HepG2 (cell line): ENCODE measurements around the gene VIT. TPM values are rescaled to one million over a fixed set of nuclear protein-coding genes. Genes with fewer than 3 reads are reported as not detected.

Experiments
- ATAC-seq: fragments of 200-7000 bp; cut with Tn5 transposase; 3 replicates; pipeline ENCODE4 v1.9.1; 2020; ENCODE audit warnings: mild to moderate bottlenecking, moderate library complexity
- BruUV-seq: library from RNA; stranded (reverse); fragments of 400-500 nt; replicated peaks from 2 replicates; lab custom pipeline; 2021; lab: Mats Ljungman, UMichigan
- CTCF ChIA-PET: fragments of 300-600 bp; formaldehyde crosslinking; extraction: SDS; loops from one replicate; lab custom pipeline; 2021; ENCODE audit warnings: low total read pairs, inconsistent platforms, low intra/inter-chr PET ratio; lab: Yijun Ruan, JAX
- POLR2A ChIA-PET: fragments of 350-600 bp; sonication (Branson Sonifier 250); formaldehyde crosslinking; loops from one replicate; lab custom pipeline; 2020; ENCODE audit warnings: antibody characterized with exemption, inconsistent platforms; lab: Yijun Ruan, JAX
- DNase-seq: peaks from one replicate; pipeline ENCODE4 v3.0.0-alpha.2; 2015; ENCODE audit warnings: low spot score
- FAIRE-seq: peaks from 3 replicates; lab custom pipeline; 2011; peaks lifted over from hg19 to GRCh38; lab: Jason Lieb, UNC
- H2AFZ ChIP-seq: one replicate; pipeline ENCODE4 v1.6.1; 2011; ENCODE audit warnings: low read length, inconsistent platforms
- H3K27ac ChIP-seq: fragments of 300-600 bp; 3 replicates; pipeline ENCODE4 v1.8.0; 2011; ENCODE audit warnings: mixed run types, mild to moderate bottlenecking, mixed read lengths, low read length, inconsistent platforms; ENCODE audit not compliant: insufficient read depth; ENCODE audit errors: extremely low read length
- H3K27me3 ChIP-seq, 2 experiments: fragments of 200-600 bp in 1 of 2; 2 replicates in 1 of 2; 3 replicates in 1 of 2; pipeline versions ENCODE4 v1.6.0 to v1.8.0; 2011; ENCODE audit warnings: low read length in 2 of 2, mild to moderate bottlenecking in 2 of 2, moderate library complexity in 2 of 2, inconsistent platforms in 1 of 2; ENCODE audit not compliant: insufficient read depth in 2 of 2, control insufficient read depth in 1 of 2
- H3K36me3 ChIP-seq, 2 experiments: fragments of 200-600 bp in 1 of 2; replicated peaks in 1 of 2; 2 replicates in 1 of 2; 3 replicates in 1 of 2; pipeline versions ENCODE4 v1.5.1 to v1.8.0; 2011; ENCODE audit warnings: low read length in 2 of 2, inconsistent platforms in 1 of 2; ENCODE audit not compliant: insufficient read depth in 2 of 2, control insufficient read depth in 1 of 2
- H3K4me1 ChIP-seq: 2 replicates; pipeline ENCODE4 v1.5.1; 2012; ENCODE audit warnings: low read length, inconsistent platforms; ENCODE audit not compliant: insufficient read depth
- H3K4me2 ChIP-seq: 2 replicates; pipeline ENCODE4 v1.6.0; 2011; ENCODE audit warnings: low read depth, low read length, inconsistent platforms
- H3K4me3 ChIP-seq, 3 experiments: fragments of 200-600 bp in 1 of 3; sonication (generic), shearing (Covaris generic) in 1 of 3; replicated peaks in 1 of 3; 2 replicates each; pipeline ENCODE4 v1.5.1; 2011 to 2016; ENCODE audit warnings: low read length in 3 of 3, inconsistent platforms in 2 of 3, low read depth in 2 of 3, mild to moderate bottlenecking in 2 of 3, control low read depth in 1 of 3, mixed read lengths in 1 of 3; ENCODE audit not compliant: insufficient read depth in 1 of 3
- H3K79me2 ChIP-seq: one replicate; pipeline ENCODE4 v1.6.1; 2011; ENCODE audit warnings: low read length, inconsistent platforms; ENCODE audit not compliant: insufficient read depth
- H3K9ac ChIP-seq: 2 replicates; pipeline ENCODE4 v1.6.0; 2011; ENCODE audit warnings: mild to moderate bottlenecking, low read depth, low read length, inconsistent platforms; ENCODE audit not compliant: insufficient read depth
- H3K9me3 ChIP-seq: 2 replicates; pipeline ENCODE4 v1.5.1; 2012; ENCODE audit warnings: mild to moderate bottlenecking, low read length
- H4K20me1 ChIP-seq: 2 replicates; pipeline ENCODE4 v1.6.0; 2011; ENCODE audit warnings: inconsistent platforms, mild to moderate bottlenecking, low read length, moderate library complexity; ENCODE audit not compliant: insufficient read depth
- CBX2 ChIP-seq, 2 experiments: fragments of 200-600 bp in 1 of 2; sonication (generic); formaldehyde crosslinking in 1 of 2; IDR thresholded peaks; 2 replicates each; pipeline versions ENCODE4 v1.7.0 to v1.8.1; 2018 to 2022; ENCODE audit warnings: low read depth in 2 of 2, low read length in 1 of 2, mild to moderate bottlenecking in 1 of 2, missing genetic modification reagents in 1 of 2
- IRF2 ChIP-seq: IDR thresholded peaks from 2 replicates; pipeline ENCODE4 v1.6.1; 2018; ENCODE audit warnings: missing genetic modification reagents, missing compliant biosample characterization
- MAF1 ChIP-seq: sonication (generic); formaldehyde crosslinking; IDR thresholded peaks from 2 replicates; pipeline ENCODE4 v1.5.0; 2020; ENCODE audit warnings: missing genetic modification reagents, borderline replicate concordance
- REXO4 ChIP-seq: sonication (generic); formaldehyde crosslinking; IDR thresholded peaks from 2 replicates; pipeline ENCODE4 v1.8.0; 2022; ENCODE audit warnings: missing genetic modification reagents, mild to moderate bottlenecking, borderline replicate concordance
- SRF ChIP-seq: IDR thresholded peaks from 2 replicates; pipeline ENCODE4 v1.6.1; 2011; ENCODE audit warnings: mild to moderate bottlenecking, low read depth, low read length, moderate library complexity
- TCF12 ChIP-seq, 2 experiments: fragments of 450-650 bp in 1 of 2; sonication (generic) in 1 of 2; formaldehyde crosslinking in 1 of 2; IDR thresholded peaks; 2 replicates each; pipeline versions ENCODE4 v1.6.1 to v1.8.0; 2017 to 2022; ENCODE audit warnings: antibody characterized with exemption in 1 of 2, mild to moderate bottlenecking in 1 of 2, missing genetic modification reagents in 1 of 2, moderate library complexity in 1 of 2
- U2AF1 ChIP-seq: fragments of 200-400 bp; formaldehyde crosslinking; optimal IDR thresholded peaks from 2 replicates; pipeline ENCODE3; 2017; ENCODE audit warnings: mild to moderate bottlenecking, low read depth, low read length
- ZMYM4 ChIP-seq: sonication (generic); formaldehyde crosslinking; IDR thresholded peaks from 2 replicates; pipeline ENCODE4 v1.8.1; 2023; ENCODE audit warnings: mild to moderate bottlenecking, missing genetic modification reagents
- ZNF530 ChIP-seq: sonication (generic); formaldehyde crosslinking; IDR thresholded peaks from 2 replicates; pipeline ENCODE4 v1.5.0; 2020; ENCODE audit warnings: low read depth, mild to moderate bottlenecking, missing genetic modification reagents
- ZSCAN31 ChIP-seq: sonication (generic); formaldehyde crosslinking; IDR thresholded peaks from 2 replicates; pipeline ENCODE4 v1.5.0; 2020; ENCODE audit warnings: low read depth, mild to moderate bottlenecking, missing genetic modification reagents
- WGBS: methylation state at CpG from one replicate; pipeline ENCODE4 v1.1.6; 2017; ENCODE audit warnings: low lambda C conversion rate; 5-methylcytosine and 5-hydroxymethylcytosine counted together
- in situ Hi-C: cut with HindIII; loops from 2 replicates; pipeline ENCODE4 v1.10.0; 2017; ENCODE audit warnings: low pct_unique_long_range_greater_than_20kb; ENCODE audit not compliant: extremely low pct_ligation_motif_present
- intact Hi-C: fragments of 100-400 bp; cut with micrococcal nuclease; formaldehyde crosslinking; loops from one replicate; pipeline ENCODE4 v1.10.0; 2022; ENCODE audit not compliant: unreplicated experiment
- polyA plus RNA-seq, 8 experiments: library from polyadenylated mRNA; depleted of rRNA in 3 of 8; stranded (reverse) in 7 of 8; unstranded in 1 of 8; fragments of >200 nt; fragmentation: Illumina TruSeq in 4 of 8; extraction: Trizol in 4 of 8; gene quantifications; 2 replicates each; pipeline versions ENCODE4 v1.2.1 to v1.2.3, GENCODE V29; 2011 to 2016; ENCODE audit warnings: low read depth in 4 of 8, missing spikeins in 1 of 8, mixed read lengths in 1 of 8; ENCODE audit not compliant: insufficient read depth in 1 of 8
- total RNA-seq, 5 experiments: library from RNA; depleted of rRNA; stranded (reverse); fragments of >200 nt; fragmentation: Illumina TruSeq; extraction: Trizol; gene quantifications; 2 replicates each; pipeline ENCODE4 v1.2.3, GENCODE V29; 2016; ENCODE audit warnings: low read depth in 1 of 5
- TF ChIP-seq, protein P1 (sequence below): sonication (generic); formaldehyde crosslinking; IDR thresholded peaks from 2 replicates; pipeline ENCODE4 v1.5.0; 2020; ENCODE audit warnings: mild to moderate bottlenecking, missing genetic modification reagents

VIT gene
- total and polyA plus RNA-seq, 2 of the 13 experiments (the other 11 are each of a cell fraction or from before 2014, with no cell fraction given) = not detected

DNA sequence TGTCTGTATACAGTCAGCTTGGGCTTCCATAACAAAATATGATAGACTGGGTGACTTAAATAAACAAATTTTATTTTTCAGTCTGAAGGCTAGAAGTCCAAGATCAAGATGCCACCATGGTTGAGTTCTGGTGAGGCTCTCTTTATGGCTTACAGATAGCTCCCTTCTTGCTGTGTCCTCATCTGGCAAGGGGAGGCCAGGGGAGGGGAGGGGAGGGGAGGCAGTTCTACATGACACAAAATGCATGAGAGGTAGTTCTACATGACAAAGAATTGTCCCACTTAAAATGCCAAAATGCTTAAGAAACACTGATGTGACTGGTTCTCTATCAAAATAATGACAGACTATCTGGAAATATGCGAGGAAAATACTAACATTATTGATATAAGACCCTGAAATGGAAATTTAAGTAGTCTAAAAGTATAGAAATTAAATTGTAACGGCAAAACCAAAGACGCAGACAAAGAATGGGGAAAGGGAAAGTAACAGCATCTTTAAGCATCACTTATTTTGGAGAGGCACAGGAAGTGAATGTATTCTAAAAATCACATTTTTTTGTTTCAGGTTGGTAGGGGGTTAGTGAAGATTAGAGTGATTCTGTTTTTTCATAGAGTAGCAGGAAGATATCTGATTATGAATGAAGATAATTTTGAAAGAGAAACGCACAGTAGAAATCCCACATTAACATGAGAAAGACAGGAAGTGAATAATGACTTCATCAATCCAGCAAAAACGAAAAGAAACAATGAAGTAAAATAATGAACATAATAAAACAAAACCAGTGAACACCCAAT, 138.4 kb downstream of the VIT start:
- Histone ChIP-seq H3K27ac (no peak overlapping the region), H2AFZ (no peak overlapping the region), H3K9ac (no peak overlapping the region), H3K36me3 (no peaks in the 10 kb centered on the region), H3K4me3 (no peak overlapping the region), H3K79me2 (no peaks in the 10 kb centered on the region), H4K20me1 (no peaks in the 10 kb centered on the region), H3K9me3 (no peaks in the 10 kb centered on the region), H3K4me1 (no peaks in the 10 kb centered on the region), H3K27me3 (no peaks in the 10 kb centered on the region; a peak in 1 of 5 replicates), H3K4me2 (no peak overlapping the region)
- no peak for ATAC-seq
- WGBS = 22% methylated on average over 5 of the region's 5 CpGs
- BruUV-seq = no TSS peak
- in situ Hi-C loops = no loop called here
- CTCF ChIA-PET = no interaction called here
- no peak for DNase-seq
- no peak for FAIRE-seq
- POLR2A ChIA-PET = no interaction called here
- intact Hi-C loops = no loop called here
- TF ChIP-seq TCF12 (IDR thresholded peaks at IDR 0.05) = no peak
- TF ChIP-seq TCF12 (CRISPR knock-in tag; IDR thresholded peaks at IDR 0.05) = no peak

DNA sequence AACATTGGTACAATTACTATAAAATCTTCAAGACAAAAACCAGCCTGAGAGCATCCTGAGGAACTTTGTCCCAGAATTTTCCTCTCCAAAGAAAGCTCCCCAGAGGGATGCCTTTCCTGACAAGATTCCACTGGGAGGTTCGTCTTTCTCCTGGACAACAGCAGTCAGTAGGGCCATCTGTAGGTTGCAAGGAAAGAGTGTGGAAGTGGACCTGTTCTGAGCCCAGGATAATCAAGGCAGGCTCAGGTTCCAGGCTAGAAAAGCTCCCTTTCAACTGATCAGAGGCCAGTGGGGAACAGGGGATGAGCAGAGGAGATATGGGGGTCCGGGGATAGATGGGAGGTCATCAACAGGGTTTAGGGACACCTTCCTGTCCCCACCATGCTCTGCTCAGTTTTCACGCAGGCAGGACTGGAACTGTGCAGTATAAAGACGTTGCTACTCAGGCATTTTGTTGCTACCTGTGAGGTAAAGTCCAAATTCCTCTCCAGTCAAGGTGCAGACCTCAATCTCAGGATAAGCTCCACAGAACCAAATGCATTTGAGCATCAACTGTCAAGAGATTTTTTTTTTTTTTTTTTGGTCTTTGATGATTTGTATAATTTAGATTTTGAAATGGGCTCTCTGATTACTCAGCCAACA, 143.6 kb downstream of the VIT start:
- H3K79me2 ChIP-seq = no peaks in the 10 kb centered on the region
- no peaks in the 10 kb centered on the region for H3K9me3 ChIP-seq
- DNase-seq = no peak
- no peak for FAIRE-seq
- CTCF ChIA-PET = no interaction called here
- intact Hi-C loops = no loop called here
- H3K4me1 ChIP-seq = no peaks in the 10 kb centered on the region
- POLR2A ChIA-PET = no interaction called here
- no peak overlapping the region for H3K27ac ChIP-seq
- H4K20me1 ChIP-seq = no peaks in the 10 kb centered on the region
- no peaks in the 10 kb centered on the region for H3K27me3 ChIP-seq
- H3K4me2 ChIP-seq = no peak overlapping the region
- 26% methylated on average over 4 of the region's 4 CpGs for WGBS
- H2AFZ ChIP-seq = no peak overlapping the region
- no peak overlapping the region for H3K9ac ChIP-seq
- in situ Hi-C loops = no loop called here
- no peak overlapping the region for H3K4me3 ChIP-seq
- BruUV-seq = no TSS peak
- TF ChIP-seq U2AF1 (no peak), CBX2 (IDR thresholded peaks at IDR 0.05; ENCODE audit: low read depth, low read length) (no peak), CBX2 (CRISPR knock-in tag; IDR thresholded peaks at IDR 0.05; ENCODE audit: low read depth) (no peak), ZMYM4 (CRISPR knock-in tag) (no peak), ZSCAN31 (no peak), REXO4 (CRISPR knock-in tag) (no peak), MAF1 (CRISPR knock-in tag) (no peak), IRF2 (CRISPR knock-in tag) (no peak), SRF (no peak), ZNF530 (CRISPR knock-in tag) (no peak)
- TF ChIP-seq, protein P1, sequence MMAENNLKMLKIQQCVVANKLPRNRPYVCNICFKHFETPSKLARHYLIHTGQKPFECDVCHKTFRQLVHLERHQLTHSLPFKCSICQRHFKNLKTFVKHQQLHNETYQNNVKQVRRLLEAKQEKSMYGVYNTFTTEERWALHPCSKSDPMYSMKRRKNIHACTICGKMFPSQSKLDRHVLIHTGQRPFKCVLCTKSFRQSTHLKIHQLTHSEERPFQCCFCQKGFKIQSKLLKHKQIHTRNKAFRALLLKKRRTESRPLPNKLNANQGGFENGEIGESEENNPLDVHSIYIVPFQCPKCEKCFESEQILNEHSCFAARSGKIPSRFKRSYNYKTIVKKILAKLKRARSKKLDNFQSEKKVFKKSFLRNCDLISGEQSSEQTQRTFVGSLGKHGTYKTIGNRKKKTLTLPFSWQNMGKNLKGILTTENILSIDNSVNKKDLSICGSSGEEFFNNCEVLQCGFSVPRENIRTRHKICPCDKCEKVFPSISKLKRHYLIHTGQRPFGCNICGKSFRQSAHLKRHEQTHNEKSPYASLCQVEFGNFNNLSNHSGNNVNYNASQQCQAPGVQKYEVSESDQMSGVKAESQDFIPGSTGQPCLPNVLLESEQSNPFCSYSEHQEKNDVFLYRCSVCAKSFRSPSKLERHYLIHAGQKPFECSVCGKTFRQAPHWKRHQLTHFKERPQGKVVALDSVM = no peak
- TF ChIP-seq, all 625 proteins: peak for 0
- peak; percentile 56 for ATAC-seq
- no peaks in the 10 kb centered on the region for H3K36me3 ChIP-seq
